Fibroblast of pulmonary artery (primary cell): ENCODE data around the gene COMMD1.
"Not testable (repeated sequence)": the region's sequence is repeated elsewhere in the genome, so short reads cannot be mapped to it uniquely, and the experiment has no call there.

Source experiments
- DNase-seq: peaks from one replicate; pipeline ENCODE4 v3.0.0-alpha.2; 2010; ENCODE audit warnings: low read depth
- H3K4me3 ChIP-seq: replicated peaks from 2 replicates; pipeline ENCODE4 v1.5.1; 2011; ENCODE audit warnings: low read depth, mild to moderate bottlenecking, control low read depth, low read length, moderate library complexity
- TF ChIP-seq, protein P1 (sequence below): IDR thresholded peaks from 2 replicates; pipeline ENCODE4 v1.5.1; 2011; ENCODE audit warnings: mild to moderate bottlenecking, control low read depth, low read length, inconsistent platforms; ENCODE audit errors: missing control alignments

COMMD1 gene

GRCh38 chr2:62038975-62039771, 133.7 kb downstream of the COMMD1 start:
- no peak overlapping the region for H3K4me3 ChIP-seq
- TF ChIP-seq, protein P1, sequence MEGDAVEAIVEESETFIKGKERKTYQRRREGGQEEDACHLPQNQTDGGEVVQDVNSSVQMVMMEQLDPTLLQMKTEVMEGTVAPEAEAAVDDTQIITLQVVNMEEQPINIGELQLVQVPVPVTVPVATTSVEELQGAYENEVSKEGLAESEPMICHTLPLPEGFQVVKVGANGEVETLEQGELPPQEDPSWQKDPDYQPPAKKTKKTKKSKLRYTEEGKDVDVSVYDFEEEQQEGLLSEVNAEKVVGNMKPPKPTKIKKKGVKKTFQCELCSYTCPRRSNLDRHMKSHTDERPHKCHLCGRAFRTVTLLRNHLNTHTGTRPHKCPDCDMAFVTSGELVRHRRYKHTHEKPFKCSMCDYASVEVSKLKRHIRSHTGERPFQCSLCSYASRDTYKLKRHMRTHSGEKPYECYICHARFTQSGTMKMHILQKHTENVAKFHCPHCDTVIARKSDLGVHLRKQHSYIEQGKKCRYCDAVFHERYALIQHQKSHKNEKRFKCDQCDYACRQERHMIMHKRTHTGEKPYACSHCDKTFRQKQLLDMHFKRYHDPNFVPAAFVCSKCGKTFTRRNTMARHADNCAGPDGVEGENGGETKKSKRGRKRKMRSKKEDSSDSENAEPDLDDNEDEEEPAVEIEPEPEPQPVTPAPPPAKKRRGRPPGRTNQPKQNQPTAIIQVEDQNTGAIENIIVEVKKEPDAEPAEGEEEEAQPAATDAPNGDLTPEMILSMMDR: no peak
- DNase-seq: peak; percentile 84

DNA sequence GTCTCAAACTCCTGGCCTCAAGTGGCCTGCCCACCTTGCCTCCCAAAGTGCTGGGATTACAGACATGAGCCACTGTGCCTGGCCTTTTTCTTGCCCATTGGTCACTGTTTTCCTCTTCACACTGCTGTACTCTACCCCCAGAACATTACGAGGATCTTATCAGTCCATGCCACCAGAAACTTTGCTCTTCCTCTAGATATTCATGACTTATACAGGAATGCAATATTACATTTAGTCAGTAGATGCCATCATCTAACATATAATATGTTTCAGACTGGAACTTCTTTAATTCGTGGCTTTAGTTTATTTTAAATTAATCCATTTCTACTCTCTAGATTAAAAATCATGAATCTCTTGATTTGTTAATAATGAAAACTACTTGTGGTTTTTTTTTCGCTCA, 135.5 kb downstream of the COMMD1 start:
- no peak for DNase-seq
- TF ChIP-seq, protein P1: no peak
- H3K4me3 ChIP-seq: no peak overlapping the region

- not testable (repeated sequence) for H3K4me3 ChIP-seq, DNase-seq
These were observed 136.4 kb downstream of the COMMD1 start for GRCh38 chr2:62041701-62042385.

DNA sequence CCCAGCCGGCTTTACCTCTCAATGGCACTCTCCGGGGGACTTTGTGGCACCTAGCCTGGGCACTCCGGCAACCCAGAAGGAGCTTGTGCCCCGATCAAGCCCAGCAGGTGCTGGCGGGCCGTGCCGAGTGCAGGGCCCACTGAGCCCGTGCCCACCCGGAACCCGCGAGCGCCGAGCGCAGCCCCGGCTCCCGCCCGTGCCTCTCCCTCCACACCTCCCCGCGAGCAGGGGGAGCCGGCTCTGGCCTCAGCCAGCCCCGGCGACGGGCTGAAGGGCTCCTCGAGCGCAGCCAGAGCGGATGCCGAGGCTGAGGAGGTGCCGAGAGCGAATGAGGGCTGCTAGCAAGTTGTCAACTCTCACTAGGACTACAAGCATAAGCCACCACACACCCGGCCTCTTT, 136.9 kb downstream of the COMMD1 start:
- TF ChIP-seq, protein P1: no peak
- H3K4me3 ChIP-seq: no peak overlapping the region
- no peak for DNase-seq

- no peak overlapping the region for H3K4me3 ChIP-seq
- TF ChIP-seq, protein P1: no peak
- peak; percentile 8 for DNase-seq
These were observed 137.5 kb downstream of the COMMD1 start for GRCh38 chr2:62042944-62043343.

DNA sequence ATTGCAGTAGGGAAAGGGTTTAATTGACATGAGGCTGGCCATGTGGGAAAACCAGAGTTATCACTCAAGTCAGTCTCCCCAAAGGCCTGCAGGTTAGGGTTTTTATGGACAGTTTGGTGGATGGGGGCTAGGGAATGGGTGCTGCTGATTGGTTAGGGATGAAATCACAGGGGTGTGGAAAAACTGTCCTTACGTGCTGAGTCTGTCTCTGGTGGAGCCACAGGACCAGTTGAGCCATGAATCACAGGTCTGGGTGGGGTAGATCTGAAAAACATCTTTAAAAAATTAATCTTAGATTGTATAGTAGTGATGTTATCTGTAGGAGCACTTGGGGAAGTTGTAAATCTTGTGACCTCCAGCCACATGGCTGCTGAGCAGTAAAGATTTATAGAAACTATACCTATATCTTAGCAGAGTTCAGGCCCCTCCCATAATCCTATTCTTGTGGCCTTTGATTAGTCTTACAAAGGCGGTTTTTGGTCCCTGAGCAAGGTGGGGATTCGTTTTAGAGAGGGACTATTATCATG, 139.6 kb downstream of the COMMD1 start:
- TF ChIP-seq, protein P1: no peak
- DNase-seq: no peak
- H3K4me3 ChIP-seq: no peak overlapping the region

- H3K4me3 ChIP-seq: no peak overlapping the region
- no peak for DNase-seq
These were observed 140.7 kb downstream of the COMMD1 start for GRCh38 chr2:62046141-62046540.

More at GRCh38 chr2:62046141-62046540, 140.7 kb downstream of the COMMD1 start:
- TF ChIP-seq, protein P1: no peak
